ENCODE data around the gene CDC34. TPM values are rescaled to one million over a fixed set of nuclear protein-coding genes. Genes with fewer than 3 reads are reported as not detected.

Gene CDC34
- total and polyA plus RNA-seq, 9 of the 15 experiments (the other 6 are each of a cell fraction or from before 2014, with no cell fraction given): 0.80 to 203 (median 65.5) TPM

DNA sequence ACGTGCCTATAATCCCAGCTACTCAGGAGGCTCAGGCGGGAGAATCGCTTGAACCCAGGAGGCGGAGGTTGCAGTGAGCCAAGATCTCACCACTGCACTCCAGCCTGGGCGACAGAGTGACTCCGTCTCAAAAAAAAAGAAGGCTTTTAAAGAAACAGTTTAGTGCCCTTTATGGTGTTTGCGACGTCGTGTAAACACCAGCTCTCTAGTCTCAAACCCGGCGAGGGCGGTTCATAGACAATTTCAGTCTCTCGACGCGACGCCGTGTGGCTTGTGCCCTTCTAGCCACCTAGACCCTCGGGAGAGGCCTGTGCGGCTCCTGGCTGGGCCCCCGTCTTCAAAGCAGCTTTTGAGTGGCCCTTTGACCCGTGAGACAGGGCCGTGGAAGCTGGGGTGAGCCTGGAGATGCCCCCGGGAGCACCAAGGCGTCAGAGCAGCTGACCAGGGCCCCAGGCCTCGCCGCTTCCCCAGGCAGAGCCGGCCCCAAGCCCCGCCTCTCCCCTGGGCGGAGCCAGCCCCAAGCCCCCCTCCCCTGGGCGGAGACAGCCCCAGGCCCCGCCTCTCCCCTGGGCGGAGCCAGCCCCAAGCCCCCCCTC is 40.3 kb upstream of the CDC34 start (continued):
- no peak for TF ChIP-seq NFYB (IDR thresholded peaks at IDR 0.05; ENCODE audit: extremely low read depth, insufficient read length)
- TF ChIP-seq, protein P1, sequence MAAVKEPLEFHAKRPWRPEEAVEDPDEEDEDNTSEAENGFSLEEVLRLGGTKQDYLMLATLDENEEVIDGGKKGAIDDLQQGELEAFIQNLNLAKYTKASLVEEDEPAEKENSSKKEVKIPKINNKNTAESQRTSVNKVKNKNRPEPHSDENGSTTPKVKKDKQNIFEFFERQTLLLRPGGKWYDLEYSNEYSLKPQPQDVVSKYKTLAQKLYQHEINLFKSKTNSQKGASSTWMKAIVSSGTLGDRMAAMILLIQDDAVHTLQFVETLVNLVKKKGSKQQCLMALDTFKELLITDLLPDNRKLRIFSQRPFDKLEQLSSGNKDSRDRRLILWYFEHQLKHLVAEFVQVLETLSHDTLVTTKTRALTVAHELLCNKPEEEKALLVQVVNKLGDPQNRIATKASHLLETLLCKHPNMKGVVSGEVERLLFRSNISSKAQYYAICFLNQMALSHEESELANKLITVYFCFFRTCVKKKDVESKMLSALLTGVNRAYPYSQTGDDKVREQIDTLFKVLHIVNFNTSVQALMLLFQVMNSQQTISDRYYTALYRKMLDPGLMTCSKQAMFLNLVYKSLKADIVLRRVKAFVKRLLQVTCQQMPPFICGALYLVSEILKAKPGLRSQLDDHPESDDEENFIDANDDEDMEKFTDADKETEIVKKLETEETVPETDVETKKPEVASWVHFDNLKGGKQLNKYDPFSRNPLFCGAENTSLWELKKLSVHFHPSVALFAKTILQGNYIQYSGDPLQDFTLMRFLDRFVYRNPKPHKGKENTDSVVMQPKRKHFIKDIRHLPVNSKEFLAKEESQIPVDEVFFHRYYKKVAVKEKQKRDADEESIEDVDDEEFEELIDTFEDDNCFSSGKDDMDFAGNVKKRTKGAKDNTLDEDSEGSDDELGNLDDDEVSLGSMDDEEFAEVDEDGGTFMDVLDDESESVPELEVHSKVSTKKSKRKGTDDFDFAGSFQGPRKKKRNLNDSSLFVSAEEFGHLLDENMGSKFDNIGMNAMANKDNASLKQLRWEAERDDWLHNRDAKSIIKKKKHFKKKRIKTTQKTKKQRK (IDR thresholded peaks at IDR 0.05; ENCODE audit: borderline replicate concordance, low read depth, low read length): no peak
- TF ChIP-seq BCL6 (CRISPR knock-in tag; IDR thresholded peaks at IDR 0.05): no peak
- TF ChIP-seq MTA2 (IDR thresholded peaks at IDR 0.05; ENCODE audit: low read depth): no peak
- TF ChIP-seq SMARCC2 (IDR thresholded peaks at IDR 0.05; ENCODE audit: low read depth): no peak
- peak; percentile 52; the same call in 1 of the 2 replicates for TF ChIP-seq E2F3 (CRISPR knock-in tag; IDR thresholded peaks at IDR 0.05)
- TF ChIP-seq ELF4 (CRISPR knock-in tag; IDR thresholded peaks at IDR 0.05): no peak
- no peak for TF ChIP-seq ZKSCAN1 (IDR thresholded peaks at IDR 0.05; ENCODE audit: low read depth, low read length)
- no peak for TF ChIP-seq BRF1 (IDR thresholded peaks at IDR 0.05; ENCODE audit: borderline replicate concordance, extremely low read depth, insufficient read length)
- no peak for TF ChIP-seq ZC3H11A (IDR thresholded peaks at IDR 0.05; ENCODE audit: low read depth, low read length)
- no peak for TF ChIP-seq MTF1 (CRISPR knock-in tag; IDR thresholded peaks at IDR 0.05; ENCODE audit: borderline replicate concordance)
- TF ChIP-seq ZSCAN29 (IDR thresholded peaks at IDR 0.05): no peak
- TF ChIP-seq, protein P2, sequence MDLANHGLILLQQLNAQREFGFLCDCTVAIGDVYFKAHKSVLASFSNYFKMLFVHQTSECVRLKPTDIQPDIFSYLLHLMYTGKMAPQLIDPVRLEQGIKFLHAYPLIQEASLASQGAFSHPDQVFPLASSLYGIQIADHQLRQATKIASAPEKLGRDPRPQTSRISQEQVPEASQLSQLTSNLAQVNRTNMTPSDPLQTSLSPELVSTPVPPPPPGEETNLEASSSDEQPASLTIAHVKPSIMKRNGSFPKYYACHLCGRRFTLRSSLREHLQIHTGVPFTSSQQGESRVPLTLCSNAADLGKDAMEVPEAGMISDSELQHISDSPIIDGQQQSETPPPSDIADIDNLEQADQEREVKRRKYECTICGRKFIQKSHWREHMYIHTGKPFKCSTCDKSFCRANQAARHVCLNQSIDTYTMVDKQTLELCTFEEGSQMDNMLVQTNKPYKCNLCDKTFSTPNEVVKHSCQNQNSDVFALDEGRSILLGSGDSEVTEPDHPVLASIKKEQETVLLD (IDR thresholded peaks at IDR 0.05): no peak
- TF ChIP-seq CBX5 (IDR thresholded peaks at IDR 0.05; ENCODE audit: borderline replicate concordance, low read depth): no peak
- no peak for TF ChIP-seq TCF7L2 (IDR thresholded peaks at IDR 0.05; ENCODE audit: low read depth, low read length)
- no peak for TF ChIP-seq HLTF (IDR thresholded peaks at IDR 0.05)
- TF ChIP-seq, protein P3, sequence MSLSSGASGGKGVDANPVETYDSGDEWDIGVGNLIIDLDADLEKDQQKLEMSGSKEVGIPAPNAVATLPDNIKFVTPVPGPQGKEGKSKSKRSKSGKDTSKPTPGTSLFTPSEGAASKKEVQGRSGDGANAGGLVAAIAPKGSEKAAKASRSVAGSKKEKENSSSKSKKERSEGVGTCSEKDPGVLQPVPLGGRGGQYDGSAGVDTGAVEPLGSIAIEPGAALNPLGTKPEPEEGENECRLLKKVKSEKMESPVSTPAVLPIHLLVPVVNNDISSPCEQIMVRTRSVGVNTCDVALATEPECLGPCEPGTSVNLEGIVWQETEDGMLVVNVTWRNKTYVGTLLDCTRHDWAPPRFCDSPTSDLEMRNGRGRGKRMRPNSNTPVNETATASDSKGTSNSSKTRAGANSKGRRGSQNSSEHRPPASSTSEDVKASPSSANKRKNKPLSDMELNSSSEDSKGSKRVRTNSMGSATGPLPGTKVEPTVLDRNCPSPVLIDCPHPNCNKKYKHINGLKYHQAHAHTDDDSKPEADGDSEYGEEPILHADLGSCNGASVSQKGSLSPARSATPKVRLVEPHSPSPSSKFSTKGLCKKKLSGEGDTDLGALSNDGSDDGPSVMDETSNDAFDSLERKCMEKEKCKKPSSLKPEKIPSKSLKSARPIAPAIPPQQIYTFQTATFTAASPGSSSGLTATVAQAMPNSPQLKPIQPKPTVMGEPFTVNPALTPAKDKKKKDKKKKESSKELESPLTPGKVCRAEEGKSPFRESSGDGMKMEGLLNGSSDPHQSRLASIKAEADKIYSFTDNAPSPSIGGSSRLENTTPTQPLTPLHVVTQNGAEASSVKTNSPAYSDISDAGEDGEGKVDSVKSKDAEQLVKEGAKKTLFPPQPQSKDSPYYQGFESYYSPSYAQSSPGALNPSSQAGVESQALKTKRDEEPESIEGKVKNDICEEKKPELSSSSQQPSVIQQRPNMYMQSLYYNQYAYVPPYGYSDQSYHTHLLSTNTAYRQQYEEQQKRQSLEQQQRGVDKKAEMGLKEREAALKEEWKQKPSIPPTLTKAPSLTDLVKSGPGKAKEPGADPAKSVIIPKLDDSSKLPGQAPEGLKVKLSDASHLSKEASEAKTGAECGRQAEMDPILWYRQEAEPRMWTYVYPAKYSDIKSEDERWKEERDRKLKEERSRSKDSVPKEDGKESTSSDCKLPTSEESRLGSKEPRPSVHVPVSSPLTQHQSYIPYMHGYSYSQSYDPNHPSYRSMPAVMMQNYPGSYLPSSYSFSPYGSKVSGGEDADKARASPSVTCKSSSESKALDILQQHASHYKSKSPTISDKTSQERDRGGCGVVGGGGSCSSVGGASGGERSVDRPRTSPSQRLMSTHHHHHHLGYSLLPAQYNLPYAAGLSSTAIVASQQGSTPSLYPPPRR (CRISPR knock-in tag; IDR thresholded peaks at IDR 0.05; ENCODE audit: borderline replicate concordance): no peak
- TF ChIP-seq ZKSCAN8 (CRISPR knock-in tag; IDR thresholded peaks at IDR 0.05): no peak

All from K562 (cell line).